Stimulated activated CD4-positive, alpha-beta T cell treated with anti-CD3 and anti-CD28 coated beads, Interleukin-2, amount 100 ng/mL, for 48 hours (primary cell): ENCODE measurements around the gene ZNF575.
A peak's percentile ranks its signal among the peaks of the same experiment; 100 is the strongest.
"Not testable (repeated sequence)": the region's sequence is repeated elsewhere in the genome, so short reads cannot be mapped to it uniquely, and the experiment has no call there.

Source experiments
- DNase-seq, 2 donors: peaks; one replicate each; pipeline ENCODE4 v3.0.0-alpha.2; 2020

The ZNF575 gene

DNA sequence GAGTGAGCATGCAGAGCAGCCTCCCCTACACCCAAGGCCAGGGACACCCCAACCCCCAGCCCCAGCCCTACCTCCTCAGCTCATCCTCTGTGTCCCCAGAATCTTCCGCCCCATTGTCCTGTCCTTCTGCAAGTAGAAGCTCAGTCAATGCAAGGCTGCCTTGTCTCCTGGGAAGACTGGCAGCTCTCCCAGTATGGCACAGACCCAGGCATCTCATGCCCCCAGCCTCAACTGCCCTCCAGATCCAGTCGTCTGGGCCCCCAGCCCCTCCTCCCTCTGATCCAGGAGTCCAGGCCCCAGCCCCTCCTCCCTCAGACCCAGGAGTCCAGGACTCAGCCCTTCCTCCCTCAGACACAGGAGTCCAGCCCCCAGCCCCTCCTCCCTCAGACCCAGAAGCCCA, 13.0 kb downstream of the ZNF575 start:
- DNase-seq, result no peak

DNA sequence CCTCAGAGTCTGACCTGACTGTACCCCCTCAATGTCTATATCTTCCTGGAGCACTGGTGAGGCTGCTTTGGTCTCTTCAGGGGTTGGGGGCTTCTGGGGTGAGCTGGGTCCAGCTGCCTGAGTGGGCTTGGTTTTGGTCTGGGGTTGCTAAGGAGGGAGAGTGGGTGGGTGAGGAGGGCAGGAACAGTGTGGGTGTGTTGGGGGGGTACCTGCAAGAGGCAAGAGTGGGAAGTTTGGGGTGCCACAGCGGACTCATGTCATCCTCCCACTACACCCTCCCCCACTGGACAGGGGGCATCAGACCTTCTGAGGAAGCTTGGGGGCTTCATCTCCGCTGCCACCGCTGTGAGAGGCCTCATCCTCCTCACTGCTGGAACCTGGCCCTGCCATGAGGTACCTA, 13.6 kb downstream of the ZNF575 start:
- no peak for DNase-seq

DNA sequence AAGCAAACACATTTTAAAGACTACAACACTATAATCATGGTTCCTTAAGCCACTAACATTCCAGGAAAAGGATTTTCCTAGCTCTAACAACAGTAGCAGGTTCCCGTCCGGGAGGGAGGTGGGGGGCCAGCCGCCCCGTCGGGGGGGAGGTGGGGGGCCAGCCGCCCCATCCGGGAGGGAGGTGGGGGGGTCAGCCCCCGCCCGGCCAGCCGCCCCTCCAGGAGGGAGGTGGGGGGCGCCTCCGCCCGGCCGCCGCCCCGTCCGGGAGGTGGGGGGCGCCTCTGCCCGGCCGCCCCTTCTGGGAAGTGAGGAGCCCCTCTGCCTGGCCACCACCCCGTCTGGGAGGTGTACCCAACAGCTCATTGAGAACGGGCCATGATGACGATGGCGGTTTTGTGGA, 14.9 kb downstream of the ZNF575 start:
- DNase-seq, result not testable (repeated sequence)

DNA sequence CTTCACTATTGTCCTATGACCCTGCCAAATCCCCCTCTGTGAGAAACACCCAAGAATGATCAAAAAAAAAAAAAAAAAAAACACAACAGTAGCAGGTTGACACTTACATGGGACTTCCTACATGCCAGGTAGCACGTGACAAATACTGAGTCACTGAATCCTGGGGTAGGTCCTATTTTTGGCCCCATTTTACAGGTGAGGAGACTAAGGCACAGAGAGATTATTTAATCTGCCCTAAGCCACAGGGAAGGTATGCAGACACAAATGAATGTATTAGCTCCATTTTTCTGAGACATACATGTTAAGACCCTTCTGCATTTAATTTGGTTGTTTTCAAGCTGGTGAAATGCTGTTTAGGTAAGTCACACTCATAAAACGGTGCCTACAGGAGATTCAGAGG, 15.7 kb downstream of the ZNF575 start:
- DNase-seq, result no peak

DNA sequence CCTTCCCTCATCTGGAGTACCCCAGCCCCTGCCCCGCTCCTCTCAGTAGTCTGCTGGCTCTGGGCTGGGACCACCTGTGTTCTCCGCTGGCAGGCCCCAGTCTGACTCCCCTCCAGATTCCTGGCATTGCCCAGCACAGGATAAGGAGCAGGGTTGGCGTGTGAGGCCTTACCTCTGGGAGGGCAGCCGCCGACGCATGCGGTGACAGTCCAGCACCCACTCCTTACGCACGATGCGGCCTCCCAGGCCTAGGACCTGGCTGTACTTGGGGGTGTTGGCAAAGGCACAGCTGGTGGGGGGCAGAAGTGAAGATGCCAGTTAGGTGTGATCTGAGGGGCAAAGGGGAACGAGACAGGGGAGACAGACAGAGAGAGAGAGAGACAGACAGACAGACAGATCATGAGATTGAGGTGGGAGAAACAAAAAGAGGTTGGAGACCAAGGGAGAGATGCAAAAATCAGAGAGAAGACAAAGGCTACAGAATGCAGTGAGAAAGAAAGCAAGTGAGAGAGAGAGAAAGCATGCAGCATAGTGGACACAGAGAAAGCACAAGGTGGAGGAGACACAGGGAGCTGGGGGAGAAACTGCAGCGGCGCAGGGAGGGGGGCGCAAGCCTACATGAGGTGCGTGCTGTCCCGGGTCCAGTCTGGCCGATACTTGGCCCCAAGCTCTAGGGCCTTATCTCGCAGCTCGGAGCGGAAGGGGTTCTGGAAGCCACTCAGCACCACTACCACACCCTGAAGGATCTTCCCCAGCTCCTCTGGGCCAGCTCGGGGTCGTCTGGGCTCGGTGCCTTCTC, 18.6 kb downstream of the ZNF575 start:
- DNase-seq, result no peak

DNA sequence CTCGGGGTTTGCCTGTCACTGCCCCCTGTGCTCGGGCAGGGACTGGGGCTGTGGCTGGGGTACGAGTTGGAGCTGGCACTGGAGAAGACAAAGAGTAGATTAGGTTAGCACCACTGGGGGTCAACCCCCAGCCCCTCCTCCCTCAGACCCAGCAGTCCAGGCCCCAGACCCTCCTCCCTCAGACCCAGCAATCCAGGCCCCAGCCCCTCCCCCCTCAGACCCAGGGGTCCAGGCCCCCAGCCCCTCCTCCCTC, 19.1 kb downstream of the ZNF575 start:
- no peak for DNase-seq

DNA sequence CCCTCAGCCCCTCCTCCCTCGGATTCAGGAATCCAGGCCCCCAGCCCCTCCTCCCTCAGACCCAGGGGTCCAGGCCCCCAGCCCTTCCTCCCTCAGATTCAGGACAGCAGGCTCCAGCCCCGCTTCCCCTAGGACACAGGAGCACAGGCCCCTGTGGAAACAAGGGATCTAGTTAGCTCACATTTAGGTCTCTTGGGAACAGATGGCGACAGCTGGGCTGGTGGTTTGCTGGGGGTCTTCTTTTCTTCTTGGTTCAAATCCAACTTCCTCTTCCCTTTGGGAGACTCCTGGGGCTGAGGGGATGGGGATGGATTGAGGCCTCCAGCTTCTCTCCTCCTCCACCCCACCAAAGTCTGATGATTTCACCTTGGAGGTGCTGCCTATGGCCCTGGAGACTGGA, 19.6 kb downstream of the ZNF575 start:
- no peak for DNase-seq

DNA sequence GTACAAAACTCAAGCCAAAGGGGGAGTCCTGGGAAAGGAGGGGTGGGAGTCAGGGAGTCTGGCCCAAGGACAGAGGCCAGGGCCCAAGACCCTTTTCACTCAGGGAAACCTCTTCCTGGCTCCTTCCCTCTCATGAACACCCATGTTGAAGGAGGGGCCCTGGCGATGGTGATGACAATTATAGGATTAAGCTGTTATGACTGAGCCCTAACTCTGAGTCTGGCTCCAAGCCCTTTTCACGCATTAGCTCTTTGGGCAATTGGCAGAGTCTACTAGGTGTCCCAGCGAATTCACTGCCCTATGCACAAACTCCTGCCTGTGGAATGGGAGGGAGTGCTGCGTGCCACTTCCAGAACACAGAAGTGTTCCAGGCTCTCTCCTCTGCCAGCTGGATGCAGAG, 20.7 kb downstream of the ZNF575 start:
- DNase-seq, result no peak

DNA sequence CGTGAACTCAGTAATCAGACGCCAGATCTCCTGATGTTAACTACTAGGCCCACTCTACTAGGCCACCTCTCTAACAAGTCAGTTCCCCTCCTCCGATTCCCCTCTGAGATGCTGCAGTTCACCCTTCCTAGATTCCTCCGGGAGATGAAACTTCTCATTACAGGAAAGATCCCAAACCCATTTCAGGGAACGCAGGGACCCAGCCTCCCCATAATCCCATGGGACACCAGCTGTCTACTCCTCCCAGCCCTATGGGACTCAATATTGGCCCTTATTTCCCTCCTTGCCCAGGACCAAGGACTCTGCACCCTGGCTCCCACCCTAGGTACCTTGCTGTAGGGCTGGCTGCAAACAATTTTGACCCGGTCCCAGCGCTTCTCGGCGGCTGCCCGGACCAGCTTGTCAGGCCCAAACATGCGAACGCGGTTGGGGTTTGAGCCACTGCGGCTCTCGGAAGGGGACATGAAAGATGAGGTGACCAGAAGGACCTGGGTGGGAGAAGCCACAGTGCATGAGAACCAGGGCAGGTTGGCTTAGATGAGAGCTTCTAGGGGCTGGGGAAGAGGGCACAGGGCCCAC, 21.4 kb downstream of the ZNF575 start:
- no peak for DNase-seq

DNA sequence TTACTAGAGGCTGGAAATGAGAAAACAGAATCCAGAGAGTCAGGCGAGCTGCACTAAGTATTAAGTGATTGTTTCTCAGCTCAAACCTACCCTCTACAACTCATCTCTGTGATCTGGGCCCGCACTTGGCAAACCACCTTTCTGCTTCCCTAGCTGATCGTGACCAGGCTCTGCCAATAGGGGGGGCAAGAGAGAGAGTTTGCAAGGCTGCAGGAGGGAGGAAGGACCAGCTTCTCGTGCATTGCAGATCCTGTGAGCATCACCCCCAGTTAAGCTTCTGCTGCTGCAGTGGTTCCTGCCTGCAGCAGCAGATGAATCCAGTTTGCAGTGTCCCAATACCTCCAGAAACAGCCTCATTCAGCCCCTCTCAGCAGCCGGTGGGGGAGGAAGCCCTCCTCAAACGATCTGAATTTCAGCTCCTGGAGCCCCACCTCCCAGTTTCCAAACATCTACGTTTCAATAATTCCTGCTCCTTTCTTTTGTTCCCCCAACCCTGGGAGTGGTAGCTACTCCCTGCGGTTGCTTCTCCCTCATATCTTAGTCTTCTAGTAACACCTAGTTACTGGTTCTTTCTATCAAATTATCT, 22.3 kb downstream of the ZNF575 start:
- DNase-seq, result peak; percentile 74 to 82

DNA sequence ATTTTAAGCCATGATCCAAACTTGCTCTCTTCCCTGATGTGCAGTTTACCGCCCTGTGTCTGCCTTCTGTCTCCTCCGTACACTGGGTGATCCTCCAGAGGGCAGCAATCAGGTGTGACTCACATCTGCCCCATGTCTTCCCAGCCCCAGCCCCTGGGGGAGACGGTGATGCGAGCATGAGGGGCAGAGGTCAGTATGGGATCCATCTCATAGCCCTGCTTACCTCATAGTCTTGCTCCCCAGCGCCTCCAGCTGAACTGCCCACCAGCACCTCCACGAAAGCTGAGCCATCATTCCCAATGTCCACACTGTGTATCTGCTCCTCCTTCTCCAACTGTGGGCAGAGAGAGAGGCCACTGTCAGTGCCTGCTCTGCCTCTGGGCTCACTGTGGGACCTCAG, 27.7 kb downstream of the ZNF575 start:
- no peak for DNase-seq

DNA sequence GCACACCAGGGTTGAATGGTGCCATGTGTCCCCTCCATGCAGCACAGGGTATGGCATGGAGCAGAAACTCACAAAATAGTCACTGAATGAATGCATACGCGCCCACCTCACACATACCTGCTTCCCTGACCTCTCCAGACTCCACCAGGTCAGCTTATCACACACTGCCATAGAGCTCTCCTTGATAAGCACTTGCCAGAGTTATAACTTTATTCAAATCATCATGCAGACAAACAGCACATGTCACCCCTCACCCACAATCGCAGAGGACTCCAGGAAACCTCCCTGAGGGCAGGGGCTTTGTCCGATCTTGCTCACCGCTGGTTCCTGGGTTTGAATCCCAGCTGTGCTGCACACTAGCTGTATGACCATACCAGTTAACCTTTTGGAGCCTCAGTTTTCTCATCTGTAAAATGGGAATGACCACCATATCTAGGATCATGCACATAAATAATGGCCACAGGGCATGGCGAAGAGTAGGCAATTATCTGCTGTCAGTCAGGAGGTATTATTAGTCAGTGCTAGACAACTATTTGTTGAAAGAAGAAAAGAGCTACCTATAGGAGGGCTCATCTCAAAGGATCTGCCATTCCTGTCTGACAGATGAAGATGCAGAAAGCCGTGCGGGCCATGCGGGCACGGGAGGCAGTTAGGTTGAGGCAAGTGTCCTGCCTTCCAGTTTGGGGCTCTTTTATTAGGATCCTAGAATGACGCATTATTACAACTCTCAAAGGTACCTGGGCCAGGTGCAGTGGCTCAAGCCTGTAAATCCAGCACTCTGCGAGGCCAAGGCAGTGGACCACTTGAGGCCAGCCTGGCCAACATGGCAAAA, 28.4 kb downstream of the ZNF575 start:
- DNase-seq, result no peak

DNA sequence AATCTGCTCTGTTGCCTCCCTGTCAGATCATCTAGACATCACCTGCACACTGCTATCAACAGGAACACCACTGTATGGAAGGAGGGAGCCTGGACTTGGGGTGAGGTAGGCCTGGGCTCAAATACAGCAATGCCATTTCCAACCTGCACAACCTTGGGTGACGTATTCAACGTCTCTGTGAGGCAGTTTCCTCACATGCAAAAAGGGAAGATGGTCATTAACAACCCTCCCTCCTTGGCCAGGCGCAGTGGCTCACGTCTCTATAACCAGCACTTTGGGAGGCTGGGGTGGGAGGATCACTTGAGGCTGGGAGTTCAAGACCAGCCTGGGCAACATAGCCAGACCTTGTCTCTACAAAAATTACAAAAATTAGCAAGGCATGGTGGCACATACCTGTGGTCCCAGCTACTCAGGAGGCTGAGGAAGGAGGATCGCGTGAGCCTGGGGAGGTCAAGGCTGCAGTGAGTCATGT, 29.3 kb downstream of the ZNF575 start:
- no peak for DNase-seq

DNA sequence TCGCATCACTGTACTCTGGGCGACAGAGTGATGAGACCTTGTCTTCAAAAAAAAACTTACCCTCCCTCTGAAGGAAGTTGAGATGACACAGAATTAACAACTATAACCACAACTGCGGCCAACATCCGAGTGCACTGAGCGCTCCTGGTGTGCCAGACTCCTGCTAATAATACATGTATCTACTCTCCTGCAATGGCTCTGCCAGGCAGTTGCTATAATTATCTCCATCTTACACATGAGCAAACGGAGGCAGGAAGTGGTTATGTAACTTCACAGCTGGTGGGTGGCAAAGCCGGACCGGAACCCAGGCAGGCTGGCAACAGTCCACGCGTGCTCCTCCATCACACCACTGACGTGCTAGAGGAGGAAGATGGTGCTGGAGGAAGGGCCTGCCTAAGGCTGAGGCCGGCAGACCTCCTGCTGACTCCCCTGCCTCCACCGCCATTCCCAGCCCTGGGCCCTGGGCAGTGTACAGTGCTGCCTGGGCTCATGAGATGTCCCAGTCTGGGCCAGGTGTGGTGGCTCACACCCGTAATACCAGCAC, 29.8 kb downstream of the ZNF575 start:
- DNase-seq, result peak; percentile 43 to 47

DNA sequence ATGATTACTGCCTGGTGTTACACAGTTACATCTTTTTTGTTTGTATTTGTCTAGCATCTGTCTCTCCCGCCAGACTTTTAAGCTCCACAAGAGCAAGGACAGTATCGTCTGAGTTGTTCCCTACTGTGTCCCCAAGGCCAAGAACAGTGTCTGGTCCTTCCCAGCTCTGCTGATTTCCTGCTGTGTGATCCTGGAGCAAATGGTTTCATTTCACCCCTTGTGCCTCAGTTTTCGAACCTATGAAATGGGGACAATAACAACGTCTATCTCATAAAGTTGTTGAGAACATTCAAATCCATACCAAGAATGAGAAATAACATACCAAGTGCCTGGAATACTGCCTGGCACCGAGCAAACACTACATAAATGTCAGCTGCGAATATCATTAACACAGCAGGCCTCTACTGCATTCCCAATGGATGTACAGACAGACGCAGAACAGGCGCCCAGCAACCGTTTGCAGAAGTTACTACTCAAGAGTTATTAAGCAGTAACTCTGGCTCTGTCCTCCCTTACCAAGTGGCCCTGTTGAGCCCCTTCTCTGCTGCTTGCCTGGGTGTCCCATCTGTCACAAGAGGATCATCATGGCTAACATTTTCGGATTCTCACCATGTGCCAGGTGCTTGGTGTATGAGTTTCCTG, 30.9 kb downstream of the ZNF575 start:
- no peak for DNase-seq

DNA sequence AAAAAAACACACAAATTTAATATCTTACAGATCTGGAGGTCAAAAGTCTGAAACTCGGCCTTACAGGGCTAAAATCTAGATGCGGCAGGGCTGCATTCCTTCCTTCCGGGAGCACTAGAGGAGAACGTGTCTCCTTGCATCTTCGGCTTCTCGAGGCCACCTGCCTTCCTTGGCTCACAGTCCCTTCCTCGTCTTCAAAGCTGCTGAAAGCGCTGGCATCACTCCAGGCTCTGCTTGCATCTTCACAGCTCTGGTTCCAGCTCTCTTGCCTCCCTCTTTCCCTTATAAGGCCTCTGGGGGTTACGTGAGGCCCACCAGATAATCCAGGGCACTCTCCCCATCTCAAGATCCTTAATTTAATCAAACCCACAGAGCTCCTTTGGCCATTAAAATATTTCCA, 31.8 kb downstream of the ZNF575 start:
- DNase-seq, result no peak

DNA sequence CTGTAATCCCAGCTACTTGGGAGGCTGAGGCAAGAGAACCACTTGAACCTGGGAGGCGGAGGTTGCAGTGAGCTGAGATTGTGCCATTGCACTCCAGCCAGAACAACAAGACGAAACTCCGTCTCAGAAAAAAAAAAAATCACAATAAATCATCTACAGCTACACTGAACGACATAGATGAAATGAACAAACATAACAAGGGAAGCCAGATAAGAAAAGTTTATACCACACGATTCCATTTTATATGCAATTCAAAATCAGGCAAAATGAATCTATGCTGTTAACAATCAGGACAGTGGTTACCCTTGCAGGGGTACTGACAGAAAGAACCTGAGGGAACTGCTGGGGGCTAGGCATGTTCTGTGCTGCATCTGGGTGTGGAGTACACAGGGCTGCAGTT, 36.7 kb downstream of the ZNF575 start:
- DNase-seq, result no peak

DNA sequence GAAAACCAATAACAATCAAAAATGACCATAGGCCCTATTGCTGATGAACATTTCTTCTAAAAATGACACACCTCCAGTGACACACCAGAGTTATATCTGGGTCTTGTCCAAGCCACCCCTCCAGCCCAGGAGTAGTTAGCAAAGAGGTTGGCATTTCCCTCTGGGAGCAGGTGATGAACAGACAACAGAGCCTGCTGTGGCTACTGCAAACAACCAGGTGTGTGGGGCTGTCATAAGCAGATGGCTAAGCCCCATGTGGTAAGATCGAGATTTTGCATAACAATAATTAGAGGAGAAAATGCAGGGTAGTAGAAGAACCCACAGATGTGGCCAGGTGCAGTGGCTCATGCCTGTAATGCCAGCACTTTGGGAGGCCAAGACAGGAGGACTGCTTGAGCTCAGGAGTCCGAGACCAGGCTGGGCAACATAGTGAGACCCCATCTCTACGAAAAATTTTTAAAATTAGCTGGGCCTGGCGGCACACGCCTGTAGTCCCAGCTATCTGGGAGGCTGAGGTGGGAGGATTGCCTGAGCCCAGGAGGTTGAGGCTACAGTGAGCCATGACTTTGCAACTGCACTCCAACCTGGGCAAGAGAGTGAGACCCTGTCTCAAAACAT, 37.3 kb downstream of the ZNF575 start:
- no peak for DNase-seq

DNA sequence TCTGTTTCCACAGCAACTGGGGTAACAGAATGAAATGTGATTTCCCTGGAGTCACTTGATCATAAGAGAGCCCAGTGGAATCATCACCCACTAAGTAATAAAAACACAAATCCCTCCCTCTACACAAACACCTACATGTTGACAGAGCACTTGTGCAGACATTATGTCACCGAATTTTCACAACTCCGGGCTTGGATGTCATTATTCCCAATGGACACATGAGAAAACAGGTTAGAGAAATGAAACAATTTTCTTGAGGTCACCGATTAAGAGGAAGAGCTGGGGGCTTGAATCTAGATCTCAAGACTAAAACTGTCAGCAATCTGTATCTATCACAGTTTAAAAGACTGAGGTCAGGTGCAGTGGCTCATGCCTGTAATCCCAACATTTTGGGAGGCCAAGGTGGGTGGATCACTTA, 39.2 kb downstream of the ZNF575 start:
- no peak for DNase-seq

DNA sequence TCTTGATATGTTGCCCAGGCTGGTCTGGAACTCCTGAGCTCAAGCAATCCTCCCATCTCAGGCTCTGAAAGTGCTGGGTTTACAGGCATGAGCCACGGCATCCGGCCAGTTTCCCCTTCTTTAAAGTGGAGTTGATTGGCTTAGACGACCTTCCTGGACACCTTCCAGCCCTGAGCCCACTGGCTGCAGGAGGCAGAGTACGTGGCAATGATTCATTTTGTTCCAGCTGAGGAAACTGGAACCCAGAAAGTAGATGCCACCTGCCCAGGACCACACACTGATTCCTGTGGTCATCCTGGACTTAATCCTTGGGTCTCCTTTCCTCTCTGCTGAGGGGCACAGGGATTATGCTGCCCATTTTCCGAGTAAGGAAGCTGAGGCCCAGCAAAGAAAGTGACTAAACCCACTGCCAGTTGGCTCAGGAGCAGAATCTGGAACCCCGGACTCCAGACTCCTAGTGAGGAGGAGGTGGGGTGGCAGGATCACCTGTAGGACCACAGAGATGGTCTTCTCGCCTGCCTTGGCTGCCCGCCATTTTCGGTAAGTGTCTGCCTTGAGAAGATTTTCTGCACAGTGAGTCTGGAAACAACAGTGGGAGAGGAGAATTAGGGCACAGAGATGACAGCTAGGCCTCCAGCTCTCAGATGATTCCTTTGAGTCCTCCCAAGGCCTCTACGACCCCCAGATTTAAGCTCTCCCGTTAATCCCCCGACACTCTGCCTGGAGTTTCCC, 41.6 kb downstream of the ZNF575 start:
- DNase-seq, result no peak

DNA sequence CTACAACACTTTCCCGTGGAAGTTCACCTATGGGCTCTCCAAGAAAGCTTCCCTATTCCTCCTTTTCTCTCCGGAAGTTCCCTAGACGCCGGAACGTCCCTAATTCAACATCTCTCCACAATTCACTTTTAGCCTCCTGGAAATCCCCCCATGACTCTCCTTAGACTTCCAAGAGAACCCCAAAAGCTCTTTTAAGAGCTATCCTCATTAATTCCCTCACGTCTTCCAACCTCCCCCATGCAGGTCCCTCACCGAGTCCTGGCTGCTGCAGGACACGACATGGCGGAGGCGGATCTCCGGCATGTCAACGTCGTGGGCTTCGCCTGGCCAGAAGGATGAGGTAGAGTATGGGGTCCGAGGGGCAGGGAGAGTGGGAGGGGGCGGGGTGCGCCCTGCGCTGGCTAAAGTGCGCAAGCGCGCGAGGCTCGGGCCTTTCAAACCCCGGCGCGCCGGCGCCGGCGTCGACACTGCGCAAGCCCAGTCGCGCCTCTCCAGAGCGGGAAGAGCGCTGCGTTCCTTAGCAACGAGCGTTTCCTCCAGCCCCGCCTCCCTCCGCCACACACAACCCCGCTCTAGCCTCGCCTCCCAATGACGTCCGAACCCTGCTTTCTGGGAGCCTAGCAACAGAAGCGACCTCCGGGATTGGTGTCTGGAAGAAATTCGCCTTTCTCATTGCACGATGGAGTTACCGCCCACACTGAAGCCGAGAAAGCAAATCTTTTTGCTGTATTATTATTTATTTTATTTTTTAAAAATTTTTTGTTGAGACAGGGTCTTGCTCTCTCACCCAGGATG, 42.4 kb downstream of the ZNF575 start, which contains the start of the genes PINLYP and XRCC1:
PINLYP (plus strand) TSS at position 646 of the 795 bp plus-strand sequence. CDS start 1,391 bp downstream, outside the sequence.
XRCC1 (minus strand) TSS at position 372 of the 795 bp plus-strand sequence; CDS start at position 303, 69 bp downstream.
- peak; percentile 91 to 94 for DNase-seq
